ENCODE data around the gene N4BP2L2. TPM values are rescaled to one million over a fixed set of nuclear protein-coding genes. Genes with fewer than 3 reads are reported as not detected.
"Not testable (repeated sequence)": the region's sequence is repeated elsewhere in the genome, so short reads cannot be mapped to it uniquely, and the experiment has no call there.

The N4BP2L2 gene
- total RNA-seq, 1 donor from 2014 or later = 81.9 TPM

GRCh38 chr13:32581177-32581786 lies 42.7 kb upstream of the N4BP2L2 start:
- Histone ChIP-seq H3K9ac (ENCODE audit: low read length) (no peak overlapping the region), H3K36me3 (ENCODE audit: insufficient read depth, low read length) (no peaks in the 10 kb centered on the region), H3K27ac (ENCODE audit: low read depth, low read length) (no peak overlapping the region), H3K79me2 (ENCODE audit: insufficient read depth, low read length) (no peaks in the 10 kb centered on the region), H3K27me3 (ENCODE audit: insufficient read depth, low read length) (no peaks in the 10 kb centered on the region), H3K9me3 (ENCODE audit: insufficient read depth, low read depth, low read length) (peaks cover 2% of the 10 kb centered on the region), H4K20me1 (ENCODE audit: insufficient read depth, low read length) (no peaks in the 10 kb centered on the region), H2AFZ (ENCODE audit: low read depth, low read length) (no peak overlapping the region), H3K4me2 (ENCODE audit: low read length) (no peak overlapping the region), H3K4me3 (ENCODE audit: insufficient read depth, low read depth, low read length) (no peak overlapping the region), H3K4me1 (ENCODE audit: insufficient read depth, low read length) (peaks cover 4% of the 10 kb centered on the region)
- DNase-seq (ENCODE audit: low read depth) (peak; percentile 4), FAIRE-seq (no peak)
- H3K36me3 Mint-ChIP-seq (ENCODE audit: low read depth, unreplicated experiment) = no peaks in the 10 kb centered on the region
- H3K4me3 Mint-ChIP-seq (ENCODE audit: unreplicated experiment) = no peak overlapping the region
- H3K27ac Mint-ChIP-seq (ENCODE audit: unreplicated experiment) = no peak overlapping the region
- H3K4me1 Mint-ChIP-seq (ENCODE audit: low read depth, unreplicated experiment) = peaks cover 5% of the 10 kb centered on the region
- peaks cover 6% of the 10 kb centered on the region for H3K9me3 Mint-ChIP-seq (ENCODE audit: unreplicated experiment)
- H3K27me3 Mint-ChIP-seq (ENCODE audit: low read depth, unreplicated experiment) = no peaks in the 10 kb centered on the region
- TF ChIP-seq CTCF (IDR thresholded peaks at IDR 0.05; ENCODE audit: insufficient read depth, low read depth, low read length) (peak; percentile 43), EZH2 (IDR thresholded peaks at IDR 0.05; ENCODE audit: insufficient read depth, low read length) (no peak)

GRCh38 chr13:32577032-32577431 lies 38.4 kb upstream of the N4BP2L2 start:
- Histone ChIP-seq H3K4me1 (ENCODE audit: insufficient read depth, low read length) (no peaks in the 10 kb centered on the region), H3K79me2 (ENCODE audit: insufficient read depth, low read length) (no peaks in the 10 kb centered on the region), H3K4me3 (ENCODE audit: insufficient read depth, low read depth, low read length) (no peak overlapping the region), H3K27me3 (ENCODE audit: insufficient read depth, low read length) (no peaks in the 10 kb centered on the region), H3K9me3 (ENCODE audit: insufficient read depth, low read depth, low read length) (peaks cover 2% of the 10 kb centered on the region), H3K27ac (ENCODE audit: low read depth, low read length) (no peak overlapping the region), H3K9ac (ENCODE audit: low read length) (no peak overlapping the region), H3K4me2 (ENCODE audit: low read length) (no peak overlapping the region), H4K20me1 (ENCODE audit: insufficient read depth, low read length) (no peaks in the 10 kb centered on the region), H3K36me3 (ENCODE audit: insufficient read depth, low read length) (no peaks in the 10 kb centered on the region), H2AFZ (ENCODE audit: low read depth, low read length) (no peak overlapping the region)
- Mint-ChIP-seq H3K36me3 (ENCODE audit: low read depth, unreplicated experiment) (no peaks in the 10 kb centered on the region), H3K9me3 (ENCODE audit: unreplicated experiment) (peaks cover 8% of the 10 kb centered on the region), H3K27ac (ENCODE audit: unreplicated experiment) (no peak overlapping the region), H3K4me3 (ENCODE audit: unreplicated experiment) (no peak overlapping the region), H3K27me3 (ENCODE audit: low read depth, unreplicated experiment) (no peaks in the 10 kb centered on the region), H3K4me1 (ENCODE audit: low read depth, unreplicated experiment) (no peaks in the 10 kb centered on the region)
- no peak for TF ChIP-seq CTCF (IDR thresholded peaks at IDR 0.05; ENCODE audit: insufficient read depth, low read depth, low read length)
- no peak for TF ChIP-seq EZH2 (IDR thresholded peaks at IDR 0.05; ENCODE audit: insufficient read depth, low read length)
- FAIRE-seq = no peak
- no peak for DNase-seq (ENCODE audit: low read depth)

- not testable (repeated sequence) for H3K9ac ChIP-seq (ENCODE audit: low read length); H3K36me3 ChIP-seq (ENCODE audit: insufficient read depth, low read length); H3K4me3 Mint-ChIP-seq (ENCODE audit: unreplicated experiment); H3K27me3 ChIP-seq (ENCODE audit: insufficient read depth, low read length); H3K27me3 Mint-ChIP-seq (ENCODE audit: low read depth, unreplicated experiment); H4K20me1 ChIP-seq (ENCODE audit: insufficient read depth, low read length); H3K9me3 Mint-ChIP-seq (ENCODE audit: unreplicated experiment); H3K4me3 ChIP-seq (ENCODE audit: insufficient read depth, low read depth, low read length); H3K27ac ChIP-seq (ENCODE audit: low read depth, low read length); H3K9me3 ChIP-seq (ENCODE audit: insufficient read depth, low read depth, low read length); H3K4me1 ChIP-seq (ENCODE audit: insufficient read depth, low read length); H3K4me2 ChIP-seq (ENCODE audit: low read length); FAIRE-seq; H3K79me2 ChIP-seq (ENCODE audit: insufficient read depth, low read length); DNase-seq (ENCODE audit: low read depth); H3K4me1 Mint-ChIP-seq (ENCODE audit: low read depth, unreplicated experiment); H3K36me3 Mint-ChIP-seq (ENCODE audit: low read depth, unreplicated experiment); H3K27ac Mint-ChIP-seq (ENCODE audit: unreplicated experiment); H2AFZ ChIP-seq (ENCODE audit: low read depth, low read length)
These were observed 37.1 kb upstream of the N4BP2L2 start for GRCh38 chr13:32575687-32576086.

GRCh38 chr13:32560842-32561241 lies 22.2 kb upstream of the N4BP2L2 start:
- not testable (repeated sequence) for H2AFZ ChIP-seq (ENCODE audit: low read depth, low read length); H3K4me1 Mint-ChIP-seq (ENCODE audit: low read depth, unreplicated experiment); H3K27me3 Mint-ChIP-seq (ENCODE audit: low read depth, unreplicated experiment); H4K20me1 ChIP-seq (ENCODE audit: insufficient read depth, low read length); H3K4me2 ChIP-seq (ENCODE audit: low read length); H3K36me3 Mint-ChIP-seq (ENCODE audit: low read depth, unreplicated experiment); H3K36me3 ChIP-seq (ENCODE audit: insufficient read depth, low read length); H3K27me3 ChIP-seq (ENCODE audit: insufficient read depth, low read length); H3K27ac Mint-ChIP-seq (ENCODE audit: unreplicated experiment); H3K4me3 Mint-ChIP-seq (ENCODE audit: unreplicated experiment); H3K9me3 Mint-ChIP-seq (ENCODE audit: unreplicated experiment); DNase-seq (ENCODE audit: low read depth); H3K27ac ChIP-seq (ENCODE audit: low read depth, low read length); H3K9ac ChIP-seq (ENCODE audit: low read length); H3K4me3 ChIP-seq (ENCODE audit: insufficient read depth, low read depth, low read length); H3K9me3 ChIP-seq (ENCODE audit: insufficient read depth, low read depth, low read length); FAIRE-seq; H3K4me1 ChIP-seq (ENCODE audit: insufficient read depth, low read length); H3K79me2 ChIP-seq (ENCODE audit: insufficient read depth, low read length)
